Lower leg skin (tissue), 4 donors: ENCODE measurements around the gene CYTH3. TPM values are rescaled to one million over a fixed set of nuclear protein-coding genes. Genes with fewer than 3 reads are reported as not detected.

Experiments used
- DNase-seq, 2 donors: peaks; one replicate each; pipeline ENCODE4 v3.0.0-alpha.2; 2019; ENCODE audit warnings: low spot score in 2 of 2
- H3K4me3 ChIP-seq: fragments of 200-600 bp; sonication (generic); 2 replicates; pipeline ENCODE4 v1.5.1; 2017; ENCODE audit warnings: mild to moderate bottlenecking, low read depth; ENCODE audit not compliant: poor library complexity, severe bottlenecking
- POLR2A ChIP-seq, 2 donors: fragments of 450-650 bp; IDR thresholded peaks; one replicate each; pipeline ENCODE4 v1.6.1; 2016 to 2017; ENCODE audit warnings: antibody characterized with exemption in 2 of 2, mild to moderate bottlenecking in 1 of 2, moderate library complexity in 1 of 2
- WGBS, 2 donors: methylation state at CpG; one replicate each; pipeline ENCODE4 v1.1.5; 2018; 5-methylcytosine and 5-hydroxymethylcytosine counted together
- intact Hi-C: fragments of 100-400 bp; cut with DNase I; formaldehyde crosslinking; loops from one replicate; pipeline ENCODE4 v1.15.0; 2023; ENCODE audit warnings: low total_unique reads
- total RNA-seq, 4 donors: library from RNA; depleted of rRNA; stranded (reverse); fragments of >200 nt; gene quantifications; one replicate each; pipeline ENCODE4 v1.1.0, GENCODE V29; 2016
- TF ChIP-seq, protein P1 (sequence below), 3 donors: fragments of 450-650 bp; IDR thresholded peaks; one replicate each; pipeline ENCODE4 v1.5.1; 2016; ENCODE audit warnings: antibody characterized with exemption in 3 of 3, mild to moderate bottlenecking in 3 of 3, moderate library complexity in 2 of 3

Gene CYTH3
- total RNA-seq, 4 donors from 2014 or later = 40.3 to 108 (median 44.7) TPM

DNA sequence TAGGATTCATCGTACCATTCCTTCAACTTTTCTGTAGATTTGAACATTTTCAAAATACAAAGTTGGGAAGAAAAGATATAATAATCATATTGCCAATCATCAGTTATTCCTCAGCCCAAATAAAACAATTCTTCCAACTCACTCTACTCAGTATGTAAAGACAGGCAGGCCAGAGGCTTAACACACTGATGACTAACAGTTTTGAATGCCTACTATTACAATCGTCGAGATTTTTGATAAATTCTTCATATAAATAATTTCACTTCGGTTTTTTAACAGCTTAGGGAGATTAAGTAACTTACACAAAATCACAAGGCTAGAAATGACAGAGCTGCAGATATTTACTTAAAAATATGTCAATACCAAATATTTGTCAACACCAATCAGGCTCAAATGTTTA is 17.6 kb downstream of the CYTH3 start:
- TF ChIP-seq, protein P1, sequence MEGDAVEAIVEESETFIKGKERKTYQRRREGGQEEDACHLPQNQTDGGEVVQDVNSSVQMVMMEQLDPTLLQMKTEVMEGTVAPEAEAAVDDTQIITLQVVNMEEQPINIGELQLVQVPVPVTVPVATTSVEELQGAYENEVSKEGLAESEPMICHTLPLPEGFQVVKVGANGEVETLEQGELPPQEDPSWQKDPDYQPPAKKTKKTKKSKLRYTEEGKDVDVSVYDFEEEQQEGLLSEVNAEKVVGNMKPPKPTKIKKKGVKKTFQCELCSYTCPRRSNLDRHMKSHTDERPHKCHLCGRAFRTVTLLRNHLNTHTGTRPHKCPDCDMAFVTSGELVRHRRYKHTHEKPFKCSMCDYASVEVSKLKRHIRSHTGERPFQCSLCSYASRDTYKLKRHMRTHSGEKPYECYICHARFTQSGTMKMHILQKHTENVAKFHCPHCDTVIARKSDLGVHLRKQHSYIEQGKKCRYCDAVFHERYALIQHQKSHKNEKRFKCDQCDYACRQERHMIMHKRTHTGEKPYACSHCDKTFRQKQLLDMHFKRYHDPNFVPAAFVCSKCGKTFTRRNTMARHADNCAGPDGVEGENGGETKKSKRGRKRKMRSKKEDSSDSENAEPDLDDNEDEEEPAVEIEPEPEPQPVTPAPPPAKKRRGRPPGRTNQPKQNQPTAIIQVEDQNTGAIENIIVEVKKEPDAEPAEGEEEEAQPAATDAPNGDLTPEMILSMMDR (IDR thresholded peaks at IDR 0.05) = no peak
- no peak for TF ChIP-seq POLR2A (IDR thresholded peaks at IDR 0.05)
- no peak for DNase-seq
- H3K4me3 ChIP-seq = no peak overlapping the region
- WGBS, 2 donors = 65 to 76% methylated on average over 4 of the region's 4 CpGs
- intact Hi-C loops = no loop called here

- intact Hi-C loops = no loop called here
- no peak overlapping the region for H3K4me3 ChIP-seq
- TF ChIP-seq POLR2A (IDR thresholded peaks at IDR 0.05) = no peak
- TF ChIP-seq, protein P1 (IDR thresholded peaks at IDR 0.05) = no peak
- no peak for DNase-seq
- 43 to 58% methylated on average over 2 of the region's 2 CpGs for whole genome bisulfite sequencing, 2 donors
These were observed 19.7 kb downstream of the CYTH3 start for GRCh38 chr7:6252748-6253147.

- no peak overlapping the region for H3K4me3 ChIP-seq
- DNase-seq = no peak
- no peak for TF ChIP-seq POLR2A (IDR thresholded peaks at IDR 0.05)
- TF ChIP-seq, protein P1 (IDR thresholded peaks at IDR 0.05) = no peak
- WGBS, 2 donors = 49 to 64% methylated on average over 5 of the region's 5 CpGs
- intact Hi-C loops = no loop called here
These were observed 20.1 kb downstream of the CYTH3 start for GRCh38 chr7:6252341-6252746.

DNA sequence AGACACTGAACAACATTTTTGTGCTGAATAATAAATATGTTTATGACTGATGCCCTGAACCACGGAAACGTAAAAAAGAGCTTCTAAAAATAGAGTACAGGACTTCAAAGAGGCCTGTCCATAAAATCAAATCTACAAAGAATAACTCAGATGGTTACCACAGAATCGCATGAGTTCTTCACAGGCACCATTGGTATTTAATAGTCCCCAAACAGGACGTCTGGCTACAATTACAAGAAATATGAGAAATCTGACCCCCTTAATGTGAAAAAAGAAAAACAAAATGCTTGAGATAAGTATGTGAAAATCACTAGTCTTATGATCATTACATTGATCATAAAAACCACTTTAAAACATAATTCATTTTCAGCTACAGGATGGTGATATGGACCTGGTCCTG is 20.8 kb downstream of the CYTH3 start:
- 59 to 77% methylated on average over 4 of the region's 4 CpGs for WGBS, 2 donors
- DNase-seq = no peak
- intact Hi-C loops = no loop called here
- no peak overlapping the region for H3K4me3 ChIP-seq
- TF ChIP-seq POLR2A (IDR thresholded peaks at IDR 0.05) = no peak
- TF ChIP-seq, protein P1 (IDR thresholded peaks at IDR 0.05) = no peak

DNA sequence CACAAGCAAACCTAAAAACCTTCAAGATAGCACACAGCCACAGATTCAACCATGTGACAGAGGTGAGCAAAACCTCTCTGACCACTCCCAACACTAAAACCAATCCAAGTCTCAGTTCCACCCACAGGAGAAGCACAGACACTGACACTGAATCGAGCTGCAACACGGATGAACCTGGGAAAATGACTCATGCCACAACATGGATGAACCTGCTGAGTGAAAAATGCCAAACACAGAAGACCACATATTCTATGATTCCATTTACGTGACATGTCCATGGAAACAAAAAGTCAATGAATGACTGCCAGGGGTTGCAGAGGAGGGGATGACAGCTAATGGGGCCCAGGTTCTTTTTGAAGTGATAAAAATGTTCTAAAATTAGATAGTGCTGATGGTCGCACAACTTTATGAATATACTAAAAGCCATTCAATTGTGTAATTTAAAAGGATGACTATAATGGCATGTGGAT is 22.0 kb downstream of the CYTH3 start:
- TF ChIP-seq POLR2A (IDR thresholded peaks at IDR 0.05) = no peak
- TF ChIP-seq, protein P1 (IDR thresholded peaks at IDR 0.05) = no peak
- intact Hi-C loops = no loop called here
- no peak for DNase-seq
- H3K4me3 ChIP-seq = no peak overlapping the region
- WGBS, 2 donors = 50 to 56% methylated on average over 4 of the region's 4 CpGs

GRCh38 chr7:6249043-6249442 is 23.4 kb downstream of the CYTH3 start:
- whole genome bisulfite sequencing, 2 donors = 92 to 98% methylated on average over 4 of the region's 4 CpGs
- no peak for DNase-seq
- intact Hi-C loops = no loop called here
- no peak for TF ChIP-seq POLR2A (IDR thresholded peaks at IDR 0.05)
- TF ChIP-seq, protein P1 (IDR thresholded peaks at IDR 0.05) = no peak
- H3K4me3 ChIP-seq = no peak overlapping the region
